IMR-90 (cell line): Measurements from ENCODE around the gene TEKT5. TPM values are rescaled to one million over a fixed set of nuclear protein-coding genes. Genes with fewer than 3 reads are reported as not detected.

Experiments used
- ATAC-seq: fragments of 200-7000 bp; cut with Tn5 transposase; 2 replicates; pipeline ENCODE4 v1.9.1; 2020; ENCODE audit warnings: low read depth, mild to moderate bottlenecking, moderate library complexity
- BruUV-seq: library from RNA; stranded (reverse); fragments of 400-500 nt; replicated peaks from 2 replicates; lab custom pipeline; 2021; lab: Mats Ljungman, UMichigan
- CTCF ChIA-PET: fragments of 300-600 bp; formaldehyde crosslinking; extraction: SDS; loops from one replicate; lab custom pipeline; 2021; ENCODE audit warnings: antibody characterized with exemption; lab: Yijun Ruan, JAX
- POLR2A ChIA-PET: fragments of 300-600 bp; sonication (Branson Sonifier 250); formaldehyde crosslinking; loops from one replicate; lab custom pipeline; 2022; ENCODE audit warnings: antibody characterized with exemption; ENCODE audit not compliant: unreplicated experiment; lab: Charles Lee
- DNase-seq: peaks from one replicate; pipeline ENCODE4 v3.0.0; 2013
- H2AFZ ChIP-seq: replicated peaks from 2 replicates; pipeline ENCODE3; 2013; ENCODE audit warnings: low read length, mild to moderate bottlenecking; ENCODE audit not compliant: poor library complexity
- H2AK5ac ChIP-seq: 2 replicates; pipeline ENCODE4 v1.6.1; 2013; ENCODE audit warnings: low read depth, low read length, inconsistent platforms
- H2AK9ac ChIP-seq: replicated peaks from 2 replicates; pipeline ENCODE3; 2013; ENCODE audit warnings: mild to moderate bottlenecking, low read depth, low read length, moderate library complexity; ENCODE audit not compliant: poor library complexity
- H2BK120ac ChIP-seq: 2 replicates; pipeline ENCODE4 v1.6.1; 2013; ENCODE audit warnings: low read depth, low read length, inconsistent platforms
- H2BK15ac ChIP-seq: 3 replicates; pipeline ENCODE4 v1.6.1; 2013; ENCODE audit warnings: low read depth, low read length, inconsistent platforms
- H2BK20ac ChIP-seq: 2 replicates; pipeline ENCODE4 v1.6.1; 2013; ENCODE audit warnings: low read depth, mild to moderate bottlenecking, inconsistent platforms, low read length, moderate library complexity
- H2BK5ac ChIP-seq: 2 replicates; pipeline ENCODE4 v1.6.1; 2013; ENCODE audit warnings: mild to moderate bottlenecking, low read depth, low read length, inconsistent platforms; ENCODE audit not compliant: poor library complexity, severe bottlenecking
- H3K14ac ChIP-seq: replicated peaks from 2 replicates; pipeline ENCODE4 v1.6.1; 2013; ENCODE audit warnings: low read depth, low read length, inconsistent platforms
- H3K18ac ChIP-seq: 2 replicates; pipeline ENCODE4 v1.6.1; 2013; ENCODE audit warnings: low read depth, low read length, control low read depth
- H3K23ac ChIP-seq: 2 replicates; pipeline ENCODE4 v1.6.1; 2013; ENCODE audit warnings: low read depth, low read length, inconsistent platforms
- H3K27ac ChIP-seq: 2 replicates; pipeline ENCODE4 v1.5.1; 2013; ENCODE audit warnings: mild to moderate bottlenecking, control low read depth, low read length; ENCODE audit not compliant: insufficient read depth
- H3K27me3 ChIP-seq: 2 replicates; pipeline ENCODE4 v1.6.1; 2013; ENCODE audit warnings: low read length; ENCODE audit not compliant: control insufficient read depth, insufficient read depth
- H3K36me3 ChIP-seq: 2 replicates; pipeline ENCODE4 v1.6.1; 2013; ENCODE audit warnings: low read length, mixed read lengths; ENCODE audit not compliant: control insufficient read depth, insufficient read depth
- H3K4ac ChIP-seq: 2 replicates; pipeline ENCODE4 v1.6.1; 2013; ENCODE audit warnings: low read depth, low read length, inconsistent platforms
- H3K4me1 ChIP-seq: 2 replicates; pipeline ENCODE4 v1.6.1; 2013; ENCODE audit warnings: low read length, mixed read lengths; ENCODE audit not compliant: control insufficient read depth, insufficient read depth
- H3K4me2 ChIP-seq: 2 replicates; pipeline ENCODE4 v1.6.1; 2013; ENCODE audit warnings: low read depth, mild to moderate bottlenecking, control low read depth, low read length, moderate library complexity
- H3K4me3 ChIP-seq: 2 replicates; pipeline ENCODE4 v1.5.1; 2013; ENCODE audit warnings: low read depth, mild to moderate bottlenecking, control low read depth, low read length, moderate library complexity; ENCODE audit not compliant: insufficient read depth
- H3K56ac ChIP-seq: 2 replicates; pipeline ENCODE4 v1.6.1; 2013; ENCODE audit warnings: low read length, inconsistent platforms; ENCODE audit not compliant: insufficient read depth; ENCODE audit errors: extremely low read depth
- H3K79me1 ChIP-seq, 2 experiments: 2 replicates each; pipeline ENCODE4 v1.6.1; 2013; ENCODE audit warnings: low read length in 2 of 2, inconsistent platforms in 1 of 2, low read depth in 1 of 2
- H3K9ac ChIP-seq: 2 replicates; pipeline ENCODE4 v1.6.1; 2013; ENCODE audit warnings: low read depth, low read length, control low read depth
- H3K9me1 ChIP-seq: 2 replicates; pipeline ENCODE4 v1.6.1; 2013; ENCODE audit warnings: low read length, inconsistent platforms; ENCODE audit not compliant: insufficient read depth
- H3K9me3 ChIP-seq: 2 replicates; pipeline ENCODE4 v1.6.1; 2013; ENCODE audit warnings: low read length; ENCODE audit not compliant: control insufficient read depth, insufficient read depth
- H4K20me1 ChIP-seq: 2 replicates; pipeline ENCODE4 v1.6.1; 2013; ENCODE audit warnings: low read length, inconsistent platforms; ENCODE audit not compliant: insufficient read depth
- H4K5ac ChIP-seq: 2 replicates; pipeline ENCODE4 v1.6.1; 2013; ENCODE audit warnings: mild to moderate bottlenecking, low read depth, low read length, control low read depth
- H4K8ac ChIP-seq, 2 experiments: 2 replicates each; pipeline ENCODE4 v1.6.1; 2013; ENCODE audit warnings: low read depth in 2 of 2, low read length in 2 of 2, control low read depth in 1 of 2, inconsistent platforms in 1 of 2
- H4K91ac ChIP-seq: 2 replicates; pipeline ENCODE4 v1.6.1; 2013; ENCODE audit warnings: low read depth, low read length, inconsistent platforms; ENCODE audit not compliant: insufficient read depth
- CEBPB ChIP-seq: IDR thresholded peaks from 2 replicates; pipeline ENCODE4 v1.6.1; 2012; ENCODE audit warnings: low read depth, low read length, improper control_type of control experiment
- MAFK ChIP-seq: IDR thresholded peaks from 2 replicates; pipeline ENCODE4 v1.6.1; 2012; ENCODE audit warnings: low read depth, low read length, improper control_type of control experiment
- POLR2A ChIP-seq: IDR thresholded peaks from 2 replicates; pipeline ENCODE4 v1.6.1; 2012; ENCODE audit warnings: mild to moderate bottlenecking, low read depth, low read length
- RCOR1 ChIP-seq: IDR thresholded peaks from 2 replicates; pipeline ENCODE4 v1.6.1; 2012; ENCODE audit warnings: mild to moderate bottlenecking, low read length, improper control_type of control experiment; ENCODE audit not compliant: insufficient replicate concordance
- WGBS, 2 experiments: methylation state at CpG; one replicate each; pipeline versions ENCODE4 v1.1.5 to v1.1.7; 2013; ENCODE audit warnings: missing lambda C conversion rate in 2 of 2; ENCODE audit not compliant: insufficient read length in 1 of 2; ENCODE audit errors: extremely low coverage in 2 of 2; 5-methylcytosine and 5-hydroxymethylcytosine counted together
- dilution Hi-C: fragments of 300-500 bp; cut with HindIII; formaldehyde crosslinking; loops from one replicate; pipeline ENCODE4 v1.14.3; 2018; ENCODE audit warnings: low sequenced_read_pairs; ENCODE audit not compliant: unreplicated experiment
- in situ Hi-C: fragments of 300-500 bp; cut with MboI; formaldehyde crosslinking; loops from 3 replicates; pipeline ENCODE4 v1.14.3; 2019; ENCODE audit warnings: low sequenced_read_pairs, inconsistent platforms, mixed read lengths
- intact Hi-C: fragments of 100-400 bp; cut with micrococcal nuclease; formaldehyde crosslinking; loops from 2 replicates; pipeline ENCODE4 v1.10.0; 2022
- polyA plus RNA-seq, 3 experiments: library from polyadenylated mRNA; depleted of rRNA; stranded (reverse); fragments of >200 nt; gene quantifications; 2 replicates each; pipeline ENCODE4 v1.2.3, GENCODE V29; 2012; ENCODE audit warnings: low replicate concordance in 1 of 3
- total RNA-seq: library from RNA; depleted of rRNA; stranded (reverse); fragments of >200 nt; gene quantifications from 2 replicates; pipeline ENCODE4 v1.2.3, GENCODE V29; 2012

Gene TEKT5
- total and polyA plus RNA-seq, 2 of the 4 experiments (the other 2 are of a cell fraction), result 0.17 TPM; not detected in 1

DNA sequence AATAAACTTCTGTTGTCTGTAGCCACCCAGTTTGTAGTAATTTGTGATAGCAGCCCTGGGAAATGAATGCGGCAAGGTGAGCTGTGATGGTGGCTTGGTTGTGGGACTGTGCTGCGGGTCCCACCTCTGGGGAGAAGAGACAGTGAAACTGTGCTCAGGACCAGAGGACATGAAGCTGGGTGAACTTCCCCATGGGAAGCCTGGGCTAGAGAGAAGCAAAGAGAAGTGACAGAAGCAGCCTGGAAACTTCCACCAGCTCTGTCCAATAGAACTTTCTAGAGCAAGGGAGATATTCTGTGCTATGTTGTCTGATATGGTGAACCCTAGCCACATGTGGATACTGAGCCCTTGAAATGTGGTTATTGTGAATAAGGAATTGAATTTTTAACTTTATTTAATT, 62.8 kb downstream of the TEKT5 start:
- Histone ChIP-seq H3K27me3 (peaks cover 12% of the 10 kb centered on the region; the same call in 1 of the 2 replicates), H3K9me3 (peaks cover 3% of the 10 kb centered on the region; the same call in 1 of the 2 replicates), H3K4ac (no peak overlapping the region), H3K9ac (no peak overlapping the region), H4K8ac (no peak overlapping the region), H2AK9ac (no peak overlapping the region), H4K20me1 (no peaks in the 10 kb centered on the region), H3K18ac (no peak overlapping the region), H2BK5ac (no peak overlapping the region), H3K27ac (no peak overlapping the region), H3K14ac (no peak overlapping the region), H3K36me3 (no peaks in the 10 kb centered on the region), H3K23ac (no peak overlapping the region), H2BK15ac (no peak overlapping the region), H2AK5ac (no peak overlapping the region), H3K4me2 (no peak overlapping the region), H3K79me1 (no peaks in the 10 kb centered on the region), H4K91ac (no peak overlapping the region), H2AFZ (no peak overlapping the region), H2BK20ac (no peak overlapping the region), H3K4me3 (no peak overlapping the region), H3K56ac (no peak overlapping the region), H4K5ac (no peak overlapping the region), H3K4me1 (no peaks in the 10 kb centered on the region), H3K9me1 (no peaks in the 10 kb centered on the region), H2BK120ac (no peak overlapping the region)
- no CpG with 5 or more reads among the region's 2 CpGs for WGBS, 2 experiments
- CTCF ChIA-PET, result no interaction called here
- no peak for ATAC-seq
- dilution Hi-C loops (no loop called here), intact Hi-C loops (no loop called here), in situ Hi-C loops (no loop called here)
- no peak for TF ChIP-seq CEBPB
- no peak for TF ChIP-seq RCOR1
- no peak for TF ChIP-seq POLR2A
- TF ChIP-seq MAFK, result no peak
- DNase-seq, result no peak
- BruUV-seq, result no TSS peak
- POLR2A ChIA-PET, result no interaction called here
